HTR-8/SVneo (cell line): ENCODE data around the gene TMOD3.

Experiments
- DNase-seq: peaks from one replicate; pipeline ENCODE4 v3.0.0; 2011; ENCODE audit warnings: low spot score, mixed read lengths; ENCODE audit not compliant: insufficient read length
- FAIRE-seq: peaks from 2 replicates; lab custom pipeline; 2011; peaks lifted over from hg19 to GRCh38; lab: Jason Lieb, UNC

Gene TMOD3

DNA sequence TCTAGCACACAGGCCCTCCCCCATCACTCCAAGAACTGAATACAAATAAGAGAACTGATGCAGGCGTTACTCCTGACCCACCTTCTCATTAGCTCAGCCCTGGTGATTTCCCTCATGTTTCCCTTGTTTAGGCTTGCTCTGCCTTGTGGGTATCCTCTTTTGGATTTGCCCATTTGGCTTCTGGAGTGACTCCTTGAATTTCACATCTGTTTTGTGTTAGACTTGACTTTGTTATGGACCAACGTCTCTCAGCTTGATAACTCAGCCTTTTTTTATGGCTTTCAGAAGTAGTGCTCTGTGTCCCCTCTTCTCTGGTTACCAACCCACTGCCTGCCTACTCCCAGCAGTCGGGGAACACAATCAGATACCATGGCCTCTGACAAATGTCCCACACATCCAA is 11.3 kb upstream of the TMOD3 start:
- FAIRE-seq: no peak

DNA sequence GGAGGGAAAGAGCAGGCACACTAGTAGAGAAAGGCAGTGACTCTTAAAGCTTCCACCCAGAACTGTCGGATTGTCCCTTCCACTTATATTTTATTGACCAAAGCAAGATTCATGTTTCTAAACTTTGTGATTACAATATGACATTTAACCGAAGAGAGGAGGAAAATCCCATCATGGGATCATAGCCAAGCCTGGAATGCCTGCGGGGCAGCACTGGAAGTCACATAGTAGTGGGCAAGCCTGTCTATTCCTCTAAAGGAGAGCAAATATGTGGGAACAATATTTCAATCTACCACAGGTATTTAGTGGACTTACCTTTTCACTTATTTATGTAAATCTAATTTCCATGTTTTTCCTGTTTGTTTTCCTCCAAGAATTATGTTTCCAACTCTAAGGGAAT is 3.8 kb upstream of the TMOD3 start:
- DNase-seq (no peak), FAIRE-seq (no peak)

More for the DNA sequence above, 11.3 kb upstream of the TMOD3 start:
- no peak for DNase-seq

- no peak for FAIRE-seq
- DNase-seq: peak; percentile 36
Observed at GRCh38 chr15:51828621-51829375, 655 bp upstream of the TMOD3 start.

DNA sequence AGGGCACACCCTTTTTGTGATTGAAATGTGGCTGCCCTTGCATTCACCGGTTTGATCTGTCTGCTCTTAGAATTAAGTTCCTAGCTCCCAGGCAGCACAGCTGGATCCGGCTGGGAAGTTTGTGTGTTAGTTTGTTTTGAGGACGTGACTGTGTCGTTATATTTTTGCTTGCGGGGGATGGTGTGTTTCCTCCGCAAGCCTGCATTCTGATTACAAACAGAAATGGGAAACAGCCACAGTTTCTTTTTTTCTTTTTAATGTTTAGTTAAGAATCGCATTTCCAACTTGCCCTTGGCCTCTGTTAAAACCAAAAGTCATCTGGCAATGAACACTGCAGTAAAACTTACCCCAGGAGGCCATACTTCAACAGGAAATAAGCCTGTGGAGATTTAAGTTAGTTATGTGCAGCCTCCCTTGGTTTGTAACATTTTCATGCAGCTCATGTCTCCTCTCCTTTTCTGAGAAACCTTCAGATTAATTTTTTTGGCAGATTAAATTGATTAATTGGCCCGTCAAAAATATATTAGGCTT is 888 bp downstream of the TMOD3 start:
- FAIRE-seq (no peak), DNase-seq (peak; percentile 6)

DNA sequence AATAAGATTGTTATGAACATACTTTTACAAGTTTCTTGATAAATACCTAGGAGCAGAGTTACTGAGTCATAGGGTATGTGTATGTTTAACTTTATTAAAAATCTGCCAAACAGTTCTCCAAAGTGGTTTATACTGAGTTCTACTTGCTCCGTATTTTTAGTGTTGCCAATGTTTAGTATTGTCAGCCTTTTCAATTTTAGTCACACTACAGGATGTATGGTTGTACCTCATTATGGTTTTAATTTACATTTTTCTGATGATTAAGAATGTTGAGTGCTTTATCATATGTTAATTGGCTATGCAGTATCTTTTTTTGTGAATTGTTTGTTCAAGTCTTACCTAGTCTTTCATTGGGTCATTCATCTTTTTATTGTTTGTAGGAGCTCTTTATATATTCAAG is 4.3 kb downstream of the TMOD3 start:
- FAIRE-seq: no peak

DNA sequence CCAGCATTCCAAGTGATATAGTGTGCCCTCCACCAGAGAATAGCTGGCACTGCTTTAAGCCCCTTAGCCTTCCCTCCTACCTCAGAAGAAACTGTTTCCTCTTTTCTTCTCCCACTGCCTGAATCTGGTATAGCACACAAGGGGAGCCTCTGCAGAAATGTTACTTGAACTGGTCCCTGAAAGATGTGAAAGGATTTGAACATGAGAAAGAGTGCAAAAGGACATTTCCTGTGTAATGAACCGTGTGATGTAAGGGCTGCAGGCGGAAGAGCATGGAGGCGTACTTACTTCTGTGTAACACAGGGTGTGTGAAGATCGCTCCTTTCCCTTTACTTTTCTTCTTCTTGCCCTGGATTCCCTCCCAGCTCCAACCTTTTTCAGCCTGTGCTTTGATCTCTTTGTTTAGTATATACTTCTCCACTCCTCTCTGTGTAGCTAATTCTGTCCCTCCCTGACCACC is 8.4 kb downstream of the TMOD3 start:
- FAIRE-seq (no peak), DNase-seq (no peak)

More for the DNA sequence above, 4.3 kb downstream of the TMOD3 start:
- no peak for DNase-seq

GRCh38 chr15:51838270-51838669 is 8.8 kb downstream of the TMOD3 start:
- FAIRE-seq (no peak), DNase-seq (no peak)

- FAIRE-seq: no peak
Observed at GRCh38 chr15:51840692-51841091, 11.2 kb downstream of the TMOD3 start.

GRCh38 chr15:51841406-51842040 is 12.1 kb downstream of the TMOD3 start:
- DNase-seq: no peak
- no peak for FAIRE-seq

More at GRCh38 chr15:51840692-51841091, 11.2 kb downstream of the TMOD3 start:
- no peak for DNase-seq

- no peak for FAIRE-seq
- DNase-seq: no peak
Observed at GRCh38 chr15:51842265-51842664, 12.8 kb downstream of the TMOD3 start.

DNA sequence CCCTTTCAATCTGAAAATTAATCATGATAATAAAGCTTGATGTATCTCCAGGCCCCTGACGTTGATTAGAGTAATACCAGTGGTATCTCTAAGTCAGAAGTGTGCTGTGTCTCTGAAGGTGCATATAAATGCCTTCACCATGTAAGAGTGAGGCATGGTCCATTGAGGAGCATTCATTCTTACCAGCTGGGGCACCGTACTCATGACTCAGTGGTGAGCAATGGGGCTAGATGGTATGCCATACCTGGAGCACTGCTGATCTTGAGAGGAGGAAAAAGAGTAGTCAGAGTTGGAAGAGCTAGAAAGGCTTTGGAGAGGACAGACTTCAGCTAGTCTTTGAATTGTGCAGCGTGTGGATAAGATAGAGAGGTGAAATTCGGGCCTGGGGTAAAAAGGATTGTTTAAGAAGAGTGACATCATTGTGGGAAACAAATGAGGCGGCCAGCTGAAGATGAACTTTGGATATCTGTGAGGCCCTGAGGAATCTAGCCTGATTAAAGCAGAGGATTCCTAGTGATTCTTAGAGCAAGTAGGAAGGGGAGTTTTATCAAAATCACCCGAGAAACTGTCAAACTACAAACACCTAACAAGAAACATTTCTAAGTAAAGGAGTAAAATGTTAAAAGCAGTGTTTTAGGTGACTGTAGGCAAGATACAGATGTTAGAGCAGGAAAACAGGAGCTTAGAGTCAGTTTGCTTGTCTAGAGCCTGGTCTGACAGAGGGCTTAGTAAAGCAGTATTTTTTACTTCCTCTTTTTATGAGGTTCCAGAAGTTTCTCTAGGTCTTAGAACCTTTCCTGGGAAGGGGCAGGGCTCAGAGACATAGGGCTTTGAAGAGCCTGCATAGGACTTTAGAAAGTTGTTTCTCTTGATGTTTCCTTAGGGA is 13.6 kb downstream of the TMOD3 start:
- no peak for DNase-seq

DNA sequence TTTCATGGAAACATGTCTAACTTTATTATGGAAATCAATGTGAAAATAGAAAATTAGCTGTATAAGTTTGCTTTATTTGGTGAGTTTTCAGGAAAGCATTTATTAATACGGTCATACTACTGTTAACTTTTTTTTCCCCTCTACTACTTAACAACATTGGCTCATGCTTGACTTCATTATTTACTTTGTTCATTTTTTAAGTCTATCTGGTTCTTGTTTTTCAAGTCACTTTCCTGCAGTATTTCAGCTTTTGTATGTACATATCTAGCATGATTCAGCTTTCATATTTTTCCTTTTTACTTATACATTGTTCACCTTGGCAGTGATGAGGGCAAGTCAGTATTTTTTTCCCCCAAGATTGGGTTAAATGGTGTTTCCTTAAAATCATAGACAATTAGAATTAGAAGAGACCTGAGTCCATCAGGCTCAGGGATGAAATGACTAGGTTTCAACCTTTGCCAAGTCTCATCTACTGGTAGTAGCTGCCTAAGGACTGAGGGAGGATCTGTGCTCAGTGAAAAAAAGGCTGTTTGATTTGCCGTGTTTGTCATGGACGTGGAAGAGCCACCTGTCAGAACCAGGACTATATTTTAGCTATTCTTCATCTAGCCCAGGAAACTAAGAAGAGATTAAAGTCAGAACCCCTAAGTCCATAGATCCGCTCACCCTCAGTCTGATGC is 15.4 kb downstream of the TMOD3 start:
- FAIRE-seq (no peak), DNase-seq (no peak)

More for the DNA sequence above, 13.6 kb downstream of the TMOD3 start:
- no peak for FAIRE-seq

DNA sequence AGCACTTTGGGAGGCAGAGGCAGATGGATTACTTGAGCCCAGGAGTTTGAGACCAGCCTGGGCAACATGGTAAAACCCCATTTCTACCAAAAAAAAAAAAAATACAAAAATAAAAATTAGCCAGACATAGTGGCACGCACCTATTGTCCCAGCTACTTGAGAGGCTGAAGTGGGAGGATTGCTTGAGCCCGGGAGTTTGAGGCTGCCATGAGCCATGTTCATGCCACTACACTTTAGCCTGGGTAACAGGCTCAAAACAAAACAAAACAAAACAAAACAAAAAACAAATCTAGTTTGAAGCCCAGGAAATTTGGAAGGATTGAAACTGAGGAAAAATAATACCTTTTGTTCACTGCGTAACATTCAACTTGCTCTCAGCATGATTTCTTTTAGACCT is 16.6 kb downstream of the TMOD3 start:
- DNase-seq (no peak), FAIRE-seq (no peak)

GRCh38 chr15:51846463-51847230 is 17.2 kb downstream of the TMOD3 start:
- peak; percentile 48 for DNase-seq

GRCh38 chr15:51848811-51849210 is 19.4 kb downstream of the TMOD3 start:
- no peak for DNase-seq
- FAIRE-seq: no peak

More at GRCh38 chr15:51846463-51847230, 17.2 kb downstream of the TMOD3 start:
- FAIRE-seq: no peak

GRCh38 chr15:51849860-51850259 is 20.4 kb downstream of the TMOD3 start:
- DNase-seq (no peak), FAIRE-seq (no peak)

DNA sequence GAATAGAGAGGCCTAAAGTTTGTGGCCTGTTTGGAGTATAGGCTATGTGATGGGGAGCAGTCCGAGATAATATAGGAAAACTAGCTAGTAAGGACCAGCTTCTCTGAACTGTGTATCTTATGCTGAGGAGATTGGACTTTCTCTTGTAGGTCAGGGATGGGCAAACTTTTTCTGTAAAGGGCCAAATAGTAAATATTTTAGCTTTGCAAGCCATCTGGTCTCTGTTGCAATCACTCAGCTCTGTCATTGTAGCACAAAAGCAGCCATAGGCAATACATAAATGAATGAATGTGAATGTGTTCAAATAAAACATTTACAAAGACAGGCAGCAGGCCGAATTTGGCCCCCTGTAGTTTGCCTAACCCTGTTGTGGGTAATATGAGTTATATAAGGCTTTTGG is 24.5 kb downstream of the TMOD3 start:
- DNase-seq: no peak
- FAIRE-seq: no peak

DNA sequence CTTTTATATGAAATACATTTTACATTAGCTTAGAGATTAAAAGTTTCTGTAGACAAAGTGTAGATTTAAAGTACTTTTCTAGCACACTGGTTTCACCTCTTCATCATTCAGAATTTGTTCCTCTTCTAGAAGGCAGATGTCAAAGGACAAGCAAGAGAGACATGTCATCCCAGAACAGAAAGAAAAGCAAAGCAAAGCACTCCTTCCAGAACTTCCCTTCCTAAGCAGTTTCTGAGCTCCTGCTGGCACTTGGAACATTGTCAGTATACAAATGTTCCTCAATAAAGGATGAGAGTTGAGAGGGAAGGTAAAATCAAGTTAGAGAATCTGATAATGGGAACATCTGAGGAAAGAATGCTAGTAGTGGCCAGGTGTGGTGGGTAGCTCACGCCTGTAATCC is 26.2 kb downstream of the TMOD3 start:
- DNase-seq: no peak
- FAIRE-seq: no peak

DNA sequence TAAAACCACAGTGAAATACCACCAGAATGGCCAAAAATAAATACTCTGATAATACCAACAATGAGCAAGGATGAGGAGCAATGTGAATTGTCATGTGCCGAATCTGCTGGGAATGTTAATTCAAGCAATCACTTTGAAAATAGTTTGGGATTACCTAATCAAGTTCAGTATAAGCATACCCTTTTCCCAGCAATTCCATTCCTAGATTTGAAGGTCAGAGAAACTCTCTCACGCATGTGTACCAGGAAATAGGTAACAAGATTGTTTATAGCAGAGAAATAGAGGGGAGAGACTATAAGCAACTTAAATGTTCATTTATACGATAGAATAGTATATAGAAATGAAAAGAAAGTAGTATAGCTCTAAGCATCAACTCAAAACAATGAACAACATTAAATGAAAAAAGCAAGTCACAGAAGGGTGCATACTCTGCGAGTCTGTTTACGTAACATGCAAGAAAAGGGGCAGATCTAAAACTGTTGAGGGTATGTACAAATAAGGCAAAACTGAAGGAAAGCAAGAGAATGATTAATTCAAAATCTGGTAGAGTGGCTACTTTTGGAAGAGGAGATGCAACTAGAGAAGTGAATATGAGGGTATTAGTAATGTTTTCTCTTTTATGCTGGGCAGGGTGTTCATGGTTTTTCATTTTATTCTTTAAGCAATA is 27.4 kb downstream of the TMOD3 start:
- FAIRE-seq (no peak), DNase-seq (no peak)
